HG03039 (cell line): Measurements from ENCODE around the gene PIAS1.
"Not testable (repeated sequence)": the region's sequence is repeated elsewhere in the genome, so short reads cannot be mapped to it uniquely, and the experiment has no call there.

Experiments
- ATAC-seq: cut with Tn5 transposase; IDR thresholded peaks from one replicate; pipeline ENCODE4 v1.9.1; 2021; ENCODE audit warnings: mild to moderate bottlenecking, moderate library complexity; ENCODE audit not compliant: unreplicated experiment

PIAS1 gene

DNA sequence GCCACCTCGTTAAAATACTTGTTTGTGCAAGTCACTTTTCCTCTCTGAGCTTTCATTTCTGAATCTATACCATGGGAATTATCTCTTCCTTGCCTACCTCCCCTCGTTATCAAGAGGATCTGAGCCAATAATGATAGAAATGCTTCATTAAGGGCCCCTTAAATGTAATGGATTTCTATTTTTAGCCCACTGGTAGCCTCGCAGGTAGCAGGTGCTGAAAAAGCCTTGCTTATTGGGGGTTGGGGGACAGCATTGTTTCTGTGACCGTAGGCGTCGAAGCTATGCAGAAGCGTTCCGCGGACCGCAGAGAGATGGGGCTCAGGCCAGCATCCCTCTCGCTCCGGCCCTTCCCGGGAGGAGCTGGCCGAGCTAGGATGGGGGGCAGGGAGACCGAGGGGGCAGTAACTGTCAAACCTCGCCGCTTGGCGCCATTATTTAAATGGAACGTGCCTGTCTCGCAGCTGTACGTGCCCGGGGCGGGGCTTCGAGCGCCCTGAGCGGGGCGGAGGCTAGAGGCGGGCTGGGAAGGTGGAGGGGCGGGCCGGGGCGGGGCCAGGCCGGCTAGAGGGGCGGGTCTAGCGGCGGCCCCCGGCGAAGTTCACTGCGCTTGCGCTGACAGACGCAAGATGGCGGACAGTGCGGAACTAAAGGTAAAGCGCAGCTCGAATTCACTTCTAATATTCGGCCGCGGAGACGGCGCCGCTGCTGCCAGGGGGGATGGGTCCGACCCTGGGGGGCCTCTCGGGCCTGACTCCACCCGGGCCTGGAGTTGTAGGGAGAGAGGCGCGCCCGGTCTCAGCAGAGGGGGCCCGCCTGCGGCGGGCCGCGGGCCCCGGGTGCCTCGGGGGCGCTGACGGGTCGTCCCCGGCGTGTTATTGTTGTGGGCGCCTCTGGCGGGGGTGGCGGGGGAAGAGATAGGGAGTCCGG lies at the start of gene PIAS1:
PIAS1 (plus strand) TSS at position 615 of the 927 bp plus-strand sequence; CDS start at position 627, 12 bp downstream.
- peak; percentile 77 for ATAC-seq

DNA sequence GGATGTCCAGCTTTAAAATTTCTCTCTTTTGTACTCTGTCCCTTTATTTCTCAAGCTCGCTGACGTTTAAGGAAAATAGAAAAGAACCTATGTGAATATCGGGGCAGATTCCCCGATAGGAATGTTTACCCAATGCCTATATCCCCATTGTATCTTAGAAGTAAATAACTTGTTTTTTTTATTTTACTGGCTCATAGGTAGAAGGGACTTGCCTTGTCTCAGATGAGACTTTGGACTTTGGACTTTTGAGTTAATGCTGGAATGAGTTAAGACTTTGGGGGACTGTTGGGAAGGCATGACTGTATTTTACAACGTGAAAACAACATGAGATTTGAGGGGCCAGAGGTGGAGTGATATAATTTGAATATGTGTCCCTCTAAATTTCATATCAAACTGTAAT lies 46.5 kb upstream of the PIAS1 start:
- not testable (repeated sequence) for ATAC-seq

DNA sequence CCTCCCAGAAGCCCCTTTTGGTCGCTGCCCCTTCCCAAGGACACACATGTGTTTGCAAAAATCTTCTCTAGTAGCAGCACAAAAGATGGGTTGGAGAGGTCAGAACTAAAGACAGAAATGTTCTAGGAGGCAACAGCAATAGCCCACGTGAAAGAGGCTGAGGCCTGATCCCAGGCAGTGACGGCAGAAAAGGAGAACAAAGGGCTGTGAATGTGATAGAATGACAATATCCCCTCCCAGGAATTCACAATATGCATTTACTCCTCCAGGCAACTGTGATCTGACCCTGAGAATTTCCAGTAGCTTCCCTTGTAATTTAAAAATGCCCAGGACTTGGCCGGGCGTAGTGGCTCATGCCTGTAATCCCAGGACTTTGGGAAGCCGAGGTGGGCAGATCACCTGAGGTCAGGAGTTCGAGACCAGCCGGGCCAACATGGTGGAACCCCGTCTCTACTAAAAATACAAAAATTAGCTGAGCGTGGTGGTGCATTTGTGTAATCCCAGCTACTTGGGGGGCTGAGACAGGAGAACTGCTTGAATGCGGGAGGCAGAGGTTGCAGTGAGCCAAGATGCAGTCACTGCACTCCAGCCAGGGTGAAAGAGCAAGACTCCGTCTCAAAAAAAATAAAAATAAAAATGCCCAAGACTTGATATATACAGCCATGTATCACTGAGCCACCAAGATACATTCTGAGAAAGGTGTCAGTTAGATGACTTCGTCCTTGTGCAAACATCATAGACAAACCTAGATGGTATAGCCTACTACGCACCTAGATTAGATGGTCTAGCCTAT lies 43.6 kb upstream of the PIAS1 start:
- no peak for ATAC-seq

DNA sequence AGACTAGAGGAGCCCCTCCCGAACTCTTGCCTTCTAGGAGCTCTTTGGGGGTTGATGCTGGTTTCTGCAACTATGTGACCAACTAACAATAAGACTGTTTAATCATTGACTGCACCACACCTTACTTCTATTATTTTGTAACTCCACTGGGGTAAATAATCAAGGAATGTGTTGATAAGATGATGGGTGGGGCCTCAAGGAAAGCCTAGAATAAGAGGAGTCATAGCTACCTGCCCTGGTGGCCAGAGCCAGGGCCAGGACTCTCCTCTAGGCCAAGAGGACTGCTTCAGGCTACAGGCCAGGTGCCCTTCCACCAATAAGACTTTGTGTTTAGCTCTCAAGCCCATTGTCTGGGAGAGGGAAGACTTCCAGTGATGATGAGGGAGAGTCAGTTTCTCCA lies 41.2 kb upstream of the PIAS1 start:
- ATAC-seq: no peak

DNA sequence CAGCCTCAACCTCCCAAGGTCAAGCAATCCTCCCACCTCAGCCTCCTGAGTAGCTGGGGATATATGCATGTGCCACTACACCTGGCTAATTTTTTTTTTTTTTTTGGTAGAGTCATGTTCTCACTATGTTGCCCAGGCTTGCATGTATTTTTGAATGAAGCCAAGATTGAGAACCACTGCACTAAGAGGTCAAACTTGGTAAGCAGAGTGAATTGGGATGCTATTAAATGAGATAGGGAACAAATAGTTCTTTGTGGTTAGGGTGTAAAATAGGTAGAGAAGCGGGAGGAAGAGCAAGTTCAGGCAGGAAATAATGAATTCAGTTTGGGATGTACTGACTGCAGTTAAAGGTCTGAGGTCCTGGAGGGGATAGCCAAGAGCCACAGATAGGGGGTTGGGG lies 39.9 kb upstream of the PIAS1 start:
- ATAC-seq: no peak

DNA sequence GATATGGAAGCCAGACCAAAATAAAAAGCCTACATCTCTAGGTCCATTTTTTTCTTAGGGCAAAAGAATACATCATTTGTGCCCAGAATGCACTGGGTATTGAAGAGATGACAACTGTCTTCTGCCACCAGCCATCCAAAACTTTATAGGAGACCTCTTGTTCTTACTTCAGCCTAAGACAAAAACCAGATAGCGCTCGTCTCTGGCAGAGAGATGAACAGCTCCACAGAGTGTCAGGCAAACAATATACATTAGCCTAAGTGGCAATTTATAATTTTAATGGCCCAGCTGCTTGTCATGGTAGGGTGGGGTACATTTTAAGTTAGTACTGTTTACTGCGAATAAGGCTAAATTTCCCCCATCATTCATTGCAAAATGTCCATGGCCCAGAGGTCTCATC lies 38.9 kb upstream of the PIAS1 start:
- no peak for ATAC-seq

DNA sequence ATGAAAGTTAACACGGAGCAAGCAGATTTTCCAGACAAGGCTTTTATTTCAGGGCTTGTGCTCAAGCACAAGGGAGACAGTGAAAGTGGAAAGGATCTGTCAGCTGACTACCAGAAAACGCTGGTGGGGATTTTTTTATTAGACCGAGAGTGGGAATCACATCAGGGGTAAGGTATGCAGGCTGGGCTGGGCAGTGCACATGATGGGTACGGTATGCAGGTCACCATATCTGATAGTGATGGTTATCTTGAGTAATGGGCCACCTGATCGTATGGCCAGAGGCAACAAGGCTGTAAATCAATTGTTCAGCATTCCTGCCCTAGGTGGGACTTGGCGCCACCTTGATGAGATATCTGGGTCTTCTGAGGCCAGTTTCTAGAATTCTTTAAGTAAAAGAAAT lies 36.9 kb upstream of the PIAS1 start:
- ATAC-seq: no peak

DNA sequence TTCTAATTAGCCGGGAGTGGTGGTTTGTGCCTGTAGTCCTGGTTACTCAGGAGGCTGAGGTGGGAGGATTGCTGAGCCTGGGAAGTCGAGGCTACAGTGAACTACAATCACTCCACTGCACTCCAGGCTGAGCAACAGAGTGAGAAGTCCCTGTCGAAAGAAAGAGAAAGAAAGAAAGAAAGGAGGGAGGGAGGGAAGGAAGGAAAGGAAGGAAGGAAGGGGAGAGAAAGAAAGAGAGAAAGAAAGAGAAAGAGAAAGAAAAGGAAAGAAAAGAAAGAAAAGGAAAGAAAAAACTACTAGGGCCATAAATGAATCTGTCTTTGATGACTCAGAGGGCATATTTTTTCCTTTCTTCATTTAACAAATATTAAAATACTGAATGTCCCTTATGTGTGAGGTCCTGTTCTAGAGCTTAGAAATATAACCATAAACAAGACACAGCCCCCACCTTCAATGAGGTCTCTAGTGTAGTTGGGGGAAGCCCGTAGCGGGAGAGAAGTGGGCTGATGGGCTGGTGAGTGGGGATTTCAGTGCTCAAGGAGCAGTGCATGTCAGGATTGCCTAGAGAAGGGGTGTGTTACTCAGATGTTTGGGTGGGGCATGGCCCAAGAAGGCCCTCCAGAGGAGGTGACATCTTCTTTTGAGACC lies 35.2 kb upstream of the PIAS1 start:
- ATAC-seq: no peak

DNA sequence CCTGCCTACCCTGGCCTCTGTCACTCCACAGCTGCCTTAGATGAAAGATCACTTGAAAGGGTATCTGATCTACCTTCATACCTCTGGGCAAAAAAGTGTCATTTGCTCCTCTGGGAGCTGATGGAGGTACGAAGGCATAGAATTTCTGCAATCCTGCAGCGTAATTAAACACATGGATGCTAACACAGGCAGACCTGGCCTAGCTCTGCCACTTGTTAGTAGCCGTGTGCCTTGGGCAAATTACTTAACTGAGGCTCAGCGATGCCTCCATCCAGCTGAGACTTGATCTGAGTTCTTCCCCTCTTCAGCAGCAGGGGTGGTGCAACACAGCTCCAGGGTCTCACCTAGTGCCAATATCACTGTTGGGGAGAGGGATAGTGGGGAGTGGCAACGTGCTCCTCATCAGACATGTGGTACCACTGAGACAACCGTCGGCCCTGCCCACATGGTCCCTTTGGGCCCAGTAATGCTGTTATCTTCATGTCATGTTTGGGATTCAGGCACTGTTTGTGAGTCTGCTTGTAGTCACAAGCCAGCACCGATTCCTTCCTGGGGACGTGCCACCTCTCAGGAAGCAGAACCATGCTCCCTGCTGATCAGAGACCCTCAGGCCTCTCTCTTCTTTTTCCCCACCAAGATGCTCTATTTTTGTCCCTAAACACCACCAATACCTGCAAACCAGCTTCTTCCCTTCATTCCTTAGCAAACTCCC lies 34.1 kb upstream of the PIAS1 start:
- ATAC-seq: no peak

DNA sequence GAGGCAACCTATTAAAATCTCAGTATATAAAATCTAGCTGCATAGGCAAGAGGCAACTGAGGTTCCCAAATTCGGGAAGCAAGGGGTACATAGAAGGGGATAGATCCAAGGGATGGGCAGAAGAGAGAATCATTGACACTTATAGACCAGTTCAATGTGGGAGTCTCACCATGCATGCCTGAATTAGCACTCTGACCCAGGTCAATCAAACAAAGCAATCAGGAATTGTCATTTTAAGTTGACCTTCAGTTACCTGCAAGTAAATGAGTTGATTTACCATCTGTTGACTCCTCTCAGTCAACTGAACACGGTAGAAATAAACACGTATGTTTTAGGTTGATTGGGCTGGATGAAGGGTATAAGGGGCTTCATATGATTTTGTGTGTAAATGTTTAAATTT lies 33.4 kb upstream of the PIAS1 start:
- ATAC-seq: no peak

DNA sequence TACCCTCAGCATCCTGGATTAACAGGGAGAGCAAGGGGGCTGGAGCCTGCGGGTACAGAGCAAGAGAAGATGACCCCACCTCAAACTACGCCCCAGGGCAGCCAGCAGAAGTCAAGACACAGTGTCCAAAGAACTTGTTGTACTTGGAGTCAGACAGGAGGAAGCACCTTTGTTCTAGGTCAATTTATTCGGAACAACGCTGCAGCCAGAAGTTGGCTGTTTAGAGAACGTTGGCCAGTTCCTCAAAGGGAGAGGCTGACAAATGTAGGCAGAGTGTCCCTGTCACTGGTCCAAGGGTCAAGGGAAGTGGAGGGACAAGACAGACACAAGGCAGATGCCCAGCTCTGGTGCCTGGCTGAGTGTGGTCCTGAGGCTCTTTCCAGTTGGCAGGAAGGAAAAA lies 32.1 kb upstream of the PIAS1 start:
- ATAC-seq: no peak

DNA sequence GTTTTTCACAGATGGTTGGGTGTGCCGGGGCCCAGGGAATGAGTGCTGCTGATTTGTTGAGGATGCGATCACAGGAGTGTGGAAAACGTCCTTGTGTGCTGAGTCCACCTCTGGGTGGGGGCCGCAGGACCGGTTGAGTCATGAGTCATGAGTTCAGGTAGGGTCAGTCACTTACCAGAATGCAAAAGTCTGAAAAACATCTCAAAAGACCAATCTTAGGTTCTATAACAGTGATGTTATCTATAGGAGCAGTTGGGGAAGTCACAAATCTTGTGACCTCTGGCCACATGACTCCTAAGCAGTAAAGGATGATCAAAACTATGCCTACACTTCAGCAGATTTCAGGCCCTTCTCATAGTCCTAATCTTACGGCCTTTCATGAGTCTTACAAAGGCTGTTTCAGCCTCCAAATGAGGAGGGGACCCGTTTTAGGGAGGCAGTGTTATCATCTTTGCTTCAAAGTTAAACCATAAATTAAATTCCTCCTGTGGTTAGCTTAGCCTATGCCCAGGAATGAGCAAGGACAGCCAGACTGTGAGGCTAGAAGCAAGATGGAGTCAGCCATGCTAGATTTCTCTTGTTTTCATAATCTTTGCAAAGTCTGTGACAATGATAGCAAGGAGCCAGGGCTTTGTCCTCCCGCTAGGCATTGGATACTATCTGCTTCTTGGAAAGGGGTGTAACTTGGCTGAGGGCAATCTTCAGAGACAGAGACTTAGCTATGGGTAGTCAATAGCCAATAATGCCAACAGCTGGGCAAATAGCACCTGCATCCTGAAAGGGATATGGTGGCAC lies 30.6 kb upstream of the PIAS1 start:
- no peak for ATAC-seq

DNA sequence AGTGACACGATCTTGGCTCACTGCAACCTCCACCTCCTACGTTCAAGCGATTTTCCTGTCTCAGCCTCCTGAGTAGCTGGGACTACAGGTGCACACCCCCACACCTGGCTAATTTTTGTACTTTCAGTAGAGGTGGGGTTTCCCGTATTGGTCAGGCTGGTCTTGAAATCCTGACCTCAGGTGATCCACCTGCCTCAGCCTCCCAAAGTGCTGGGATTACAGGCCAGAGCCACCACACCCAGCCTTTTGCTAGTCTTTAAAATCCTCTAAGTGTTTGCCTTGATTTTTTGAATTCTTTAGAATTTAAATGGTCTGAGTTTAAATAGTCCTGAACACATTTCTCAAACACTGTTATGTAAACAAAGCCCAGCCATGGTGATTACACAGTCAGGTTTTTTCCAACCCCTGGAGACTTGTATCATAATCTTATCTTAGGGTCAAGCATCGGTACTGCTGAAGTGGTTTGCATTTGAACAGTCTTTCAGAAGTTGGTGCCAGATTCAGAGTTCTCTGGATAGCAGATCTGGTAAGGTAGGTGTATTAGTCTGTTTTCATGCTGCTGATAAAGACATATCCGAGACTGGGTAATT lies 28.2 kb upstream of the PIAS1 start:
- ATAC-seq: no peak

DNA sequence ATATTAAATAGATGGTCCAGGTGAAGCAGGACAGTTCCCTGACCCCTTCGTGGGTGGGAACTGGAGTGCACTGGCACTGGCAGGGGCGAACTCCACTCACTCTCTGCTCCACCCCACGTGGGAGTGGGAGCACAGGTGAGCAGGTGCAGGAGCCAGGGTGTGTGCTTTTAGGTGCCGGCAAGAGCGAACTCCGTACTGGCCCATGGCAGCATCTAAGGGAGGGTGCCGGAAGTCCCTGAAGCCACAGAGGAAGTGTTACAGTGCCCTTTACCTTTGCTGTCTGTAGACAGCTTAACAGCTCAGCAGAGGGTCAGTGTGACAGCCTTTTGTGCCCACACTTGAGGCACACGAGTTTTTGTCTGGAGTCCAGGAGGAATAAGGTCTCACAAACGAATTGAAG lies 26.7 kb upstream of the PIAS1 start:
- no peak for ATAC-seq

DNA sequence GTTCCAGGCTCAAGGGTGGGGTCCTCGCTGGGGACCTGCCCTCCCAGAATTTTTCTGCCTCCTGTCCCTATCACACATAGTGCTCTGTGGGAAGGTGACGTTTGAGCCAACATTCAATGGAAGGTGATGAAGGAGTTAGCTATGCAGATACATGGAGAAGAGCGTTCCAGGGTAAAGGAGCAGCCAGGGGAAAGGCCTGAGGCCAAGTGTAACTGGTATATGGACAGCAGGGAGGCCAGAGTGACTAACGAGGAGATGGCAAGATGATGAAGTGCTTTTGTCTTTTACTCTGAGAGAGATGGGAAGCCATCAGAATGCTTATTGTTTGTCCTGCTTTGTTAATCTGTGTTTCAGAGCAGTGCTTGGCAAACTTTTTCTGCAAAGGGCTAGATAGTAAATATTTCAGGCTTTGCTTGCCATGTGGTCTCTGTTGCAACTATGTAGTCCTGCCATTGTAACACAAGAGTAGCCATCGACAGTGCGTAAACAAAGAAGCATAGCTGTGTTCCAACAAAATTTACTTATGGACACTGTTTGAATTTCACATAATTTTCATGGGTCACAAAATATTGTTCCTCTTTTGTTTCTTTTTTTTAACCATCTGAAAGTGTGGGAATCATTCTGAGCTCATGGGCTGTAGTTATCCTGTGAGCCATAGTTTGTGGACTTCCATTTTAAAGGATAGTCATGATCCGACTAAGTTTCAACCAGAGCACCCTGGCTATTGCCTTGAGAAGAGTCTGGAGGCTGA lies 25.8 kb upstream of the PIAS1 start:
- no peak for ATAC-seq

DNA sequence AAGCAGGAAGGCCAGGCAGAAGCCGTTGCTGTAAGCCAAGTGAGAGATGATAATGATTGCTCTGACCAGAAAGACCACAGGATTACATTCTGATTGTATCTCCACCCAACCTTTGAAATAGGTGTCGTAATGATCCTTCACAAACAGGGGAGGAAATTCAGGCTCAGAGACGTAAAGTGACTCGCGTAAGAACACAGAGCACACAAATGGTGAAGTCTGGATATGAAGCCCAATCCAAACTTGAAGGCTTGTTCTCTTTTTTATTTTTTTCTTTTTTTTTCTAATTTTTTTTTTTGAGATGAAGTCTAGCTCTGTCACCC lies 25.3 kb upstream of the PIAS1 start:
- ATAC-seq: no peak

DNA sequence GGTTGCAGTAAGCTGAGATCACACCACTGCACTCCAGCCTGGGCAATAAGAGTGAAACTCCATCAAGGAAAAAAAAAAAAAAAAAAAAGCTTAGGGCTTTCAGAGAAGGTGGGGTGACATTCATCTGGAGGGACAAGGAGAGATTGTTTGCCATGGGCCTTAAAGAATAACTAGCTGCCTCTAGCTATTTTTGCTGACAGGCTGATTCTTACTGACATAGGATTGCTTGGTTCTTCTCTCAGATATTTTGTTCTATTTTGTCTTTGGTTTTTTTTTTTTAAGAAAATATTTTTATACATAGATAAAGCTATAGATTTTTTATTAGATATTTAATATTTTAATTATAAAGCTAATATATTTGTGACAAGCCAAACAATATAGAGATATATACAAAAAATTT lies 24.2 kb upstream of the PIAS1 start:
- ATAC-seq: no peak

DNA sequence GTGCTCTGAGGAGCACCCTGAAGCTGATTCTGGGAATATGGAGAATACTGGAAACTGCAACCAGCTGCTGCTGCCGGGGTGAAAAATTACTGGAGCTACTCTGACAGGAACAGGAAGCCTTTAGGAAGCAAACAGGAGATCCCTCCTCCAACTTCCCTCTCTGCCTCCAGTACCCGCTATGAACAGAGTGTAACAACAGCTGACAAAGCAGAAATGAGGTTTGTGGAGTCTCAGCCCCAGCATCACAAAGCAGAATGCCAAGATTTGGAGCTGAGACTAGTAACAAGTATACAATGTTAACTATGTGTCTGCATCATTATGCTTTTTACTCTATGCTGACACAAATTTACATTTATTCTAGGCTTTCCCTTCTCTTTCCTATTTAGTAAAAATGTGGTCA lies 22.7 kb upstream of the PIAS1 start:
- ATAC-seq: no peak

DNA sequence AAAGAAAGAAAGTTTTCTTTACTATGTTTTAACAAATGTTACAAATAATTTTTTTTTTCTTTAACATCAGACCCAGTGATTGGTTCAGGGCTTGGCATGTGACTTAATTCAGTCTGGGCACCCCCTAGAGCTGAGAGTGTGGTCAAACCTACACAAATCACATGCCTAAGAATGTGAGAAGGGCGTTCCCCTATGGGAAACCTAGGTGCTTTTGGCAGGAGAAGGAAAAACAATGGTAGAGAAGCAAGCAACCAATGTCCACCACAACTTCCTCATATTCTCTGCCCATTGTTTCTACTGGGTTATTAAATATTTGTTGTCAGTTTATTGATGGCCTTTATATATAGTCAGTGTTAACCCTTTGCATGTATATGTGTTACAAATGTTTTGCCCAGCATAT lies 21.4 kb upstream of the PIAS1 start:
- no peak for ATAC-seq
